IMR-90 (cell line): ENCODE data around the gene CENPP.

Experiments used
- CTCF ChIP-seq: conservative IDR thresholded peaks from 2 replicates; pipeline ENCODE4 v1.5.1; 2012; ENCODE audit warnings: mild to moderate bottlenecking, low read depth, low read length, improper control_type of control experiment
- FOS ChIP-seq: fragments of 150-350 bp; IDR thresholded peaks from 2 replicates; pipeline ENCODE4 v1.6.1; 2016; ENCODE audit warnings: low read depth, low read length

- no peak for TF ChIP-seq CTCF
- TF ChIP-seq FOS = peak; percentile 77
Observed at GRCh38 chr9:92439921-92440750, 114.4 kb downstream of the CENPP start.
